ENCODE data around the gene KCNN3.

DNA sequence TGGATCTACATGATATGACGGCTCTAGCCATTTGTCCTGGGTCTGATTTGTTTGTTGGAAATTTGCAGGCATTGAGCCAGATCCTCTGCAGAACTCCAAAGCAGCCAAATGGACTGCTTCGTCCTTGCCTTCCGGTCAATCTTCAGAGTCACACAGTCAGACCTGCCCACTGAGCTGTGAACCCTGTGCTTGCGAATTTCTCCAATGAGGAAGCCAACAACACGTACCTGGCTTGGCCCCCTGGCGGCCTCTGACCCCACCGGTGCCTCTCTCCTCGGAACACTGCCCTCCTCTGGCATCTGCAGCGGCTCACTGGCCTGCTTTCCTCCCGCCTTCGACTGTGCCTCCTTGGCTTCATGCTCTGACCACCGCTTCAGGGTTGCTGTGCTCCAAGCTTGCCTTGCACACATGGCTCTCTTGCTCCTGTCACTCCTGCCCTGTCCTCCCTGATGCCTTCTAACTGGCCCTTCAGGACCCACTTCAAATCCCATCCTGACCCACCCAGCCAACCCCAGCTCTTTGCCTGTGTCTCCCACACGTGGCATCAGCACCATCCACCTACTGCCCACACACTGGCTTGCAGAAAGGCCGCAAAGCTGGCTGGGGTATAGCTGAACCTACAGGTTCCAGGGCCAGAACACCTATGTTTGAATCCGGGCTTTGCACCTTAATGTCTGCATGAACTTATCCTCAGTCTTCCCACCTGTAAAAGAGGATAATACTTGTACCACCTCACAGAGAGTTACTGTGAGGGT, 128.2 kb downstream of the KCNN3 start:
- TF ChIP-seq POLR2A (IDR thresholded peaks at IDR 0.05) (no peak), EP300 (IDR thresholded peaks at IDR 0.05) (no peak)
- TF ChIP-seq, protein P1, sequence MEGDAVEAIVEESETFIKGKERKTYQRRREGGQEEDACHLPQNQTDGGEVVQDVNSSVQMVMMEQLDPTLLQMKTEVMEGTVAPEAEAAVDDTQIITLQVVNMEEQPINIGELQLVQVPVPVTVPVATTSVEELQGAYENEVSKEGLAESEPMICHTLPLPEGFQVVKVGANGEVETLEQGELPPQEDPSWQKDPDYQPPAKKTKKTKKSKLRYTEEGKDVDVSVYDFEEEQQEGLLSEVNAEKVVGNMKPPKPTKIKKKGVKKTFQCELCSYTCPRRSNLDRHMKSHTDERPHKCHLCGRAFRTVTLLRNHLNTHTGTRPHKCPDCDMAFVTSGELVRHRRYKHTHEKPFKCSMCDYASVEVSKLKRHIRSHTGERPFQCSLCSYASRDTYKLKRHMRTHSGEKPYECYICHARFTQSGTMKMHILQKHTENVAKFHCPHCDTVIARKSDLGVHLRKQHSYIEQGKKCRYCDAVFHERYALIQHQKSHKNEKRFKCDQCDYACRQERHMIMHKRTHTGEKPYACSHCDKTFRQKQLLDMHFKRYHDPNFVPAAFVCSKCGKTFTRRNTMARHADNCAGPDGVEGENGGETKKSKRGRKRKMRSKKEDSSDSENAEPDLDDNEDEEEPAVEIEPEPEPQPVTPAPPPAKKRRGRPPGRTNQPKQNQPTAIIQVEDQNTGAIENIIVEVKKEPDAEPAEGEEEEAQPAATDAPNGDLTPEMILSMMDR (IDR thresholded peaks at IDR 0.05) = no peak
